GM19397 (cell line): ENCODE data around the gene HK1.
"Not testable (repeated sequence)": the region's sequence is repeated elsewhere in the genome, so short reads cannot be mapped to it uniquely, and the experiment has no call there.

Experiments
- ATAC-seq: cut with Tn5 transposase; IDR thresholded peaks from one replicate; pipeline ENCODE4 v1.9.1; 2021; ENCODE audit warnings: mild to moderate bottlenecking, moderate library complexity; ENCODE audit not compliant: unreplicated experiment

Gene HK1

GRCh38 chr10:69307434-69307833 lies 29.1 kb downstream of the HK1 start:
- ATAC-seq: no peak

- not testable (repeated sequence) for ATAC-seq
Observed at GRCh38 chr10:69308304-69308703, 30.0 kb downstream of the HK1 start.

- no peak for ATAC-seq
Observed at GRCh38 chr10:69311309-69311708, 33.0 kb downstream of the HK1 start.

GRCh38 chr10:69312528-69312927 lies 34.2 kb downstream of the HK1 start:
- ATAC-seq: no peak

GRCh38 chr10:69315100-69315542 lies 36.8 kb downstream of the HK1 start:
- no peak for ATAC-seq

- ATAC-seq: no peak
Observed at GRCh38 chr10:69315610-69316312, 37.5 kb downstream of the HK1 start.

- no peak for ATAC-seq
Observed at GRCh38 chr10:69316313-69317059, 38.2 kb downstream of the HK1 start.

- ATAC-seq: no peak
Observed at GRCh38 chr10:69317175-69317604, 38.9 kb downstream of the HK1 start.

- no peak for ATAC-seq
Observed at GRCh38 chr10:69317626-69318105, 39.4 kb downstream of the HK1 start.

GRCh38 chr10:69318106-69318866 lies 40.0 kb downstream of the HK1 start:
- ATAC-seq: peak; percentile 87

- ATAC-seq: peak; percentile 19
Observed at GRCh38 chr10:69318867-69319727, 40.8 kb downstream of the HK1 start.

- ATAC-seq: no peak
Observed at GRCh38 chr10:69319841-69320316, 41.6 kb downstream of the HK1 start.

GRCh38 chr10:69320521-69320920 lies 42.2 kb downstream of the HK1 start:
- no peak for ATAC-seq

GRCh38 chr10:69321039-69321715 lies 42.9 kb downstream of the HK1 start:
- no peak for ATAC-seq

- ATAC-seq: no peak
Observed at GRCh38 chr10:69321865-69322264, 43.6 kb downstream of the HK1 start.

- ATAC-seq: not testable (repeated sequence)
Observed at GRCh38 chr10:69322346-69322745, 44.0 kb downstream of the HK1 start.

GRCh38 chr10:69323622-69324021 lies 45.3 kb downstream of the HK1 start:
- ATAC-seq: no peak

GRCh38 chr10:69324583-69324982 lies 46.3 kb downstream of the HK1 start:
- no peak for ATAC-seq

- not testable (repeated sequence) for ATAC-seq
Observed at GRCh38 chr10:69325637-69326523, 47.6 kb downstream of the HK1 start.
